NCI-H1417 (cell line): ENCODE measurements around the gene PRR13.
"Not testable (repeated sequence)": the region's sequence is repeated elsewhere in the genome, so short reads cannot be mapped to it uniquely, and the experiment has no call there.

Source experiments
- DNase-seq, 3 experiments: peaks; one replicate each; lab custom pipeline; 2025; lab: John Stamatoyannopoulos, UW

PRR13 gene

DNA sequence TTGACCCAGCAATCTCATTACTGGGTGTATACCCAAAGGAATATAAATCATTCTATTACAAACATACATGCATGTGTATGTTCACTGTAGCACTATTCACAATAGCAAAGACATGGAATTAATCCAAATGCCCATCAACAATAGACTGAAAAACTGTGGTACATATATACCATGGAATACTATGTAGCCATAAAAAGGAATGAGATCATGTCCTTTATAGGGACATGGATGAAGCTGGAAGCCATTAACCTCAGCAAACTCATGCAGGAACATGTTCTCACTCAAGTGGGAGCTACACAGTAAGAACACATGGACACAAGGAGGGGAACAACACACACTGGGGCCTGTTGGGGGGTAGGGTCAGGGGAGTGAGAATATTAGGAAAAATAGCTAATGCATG is 2.0 kb upstream of the PRR13 start:
- not testable (repeated sequence) for DNase-seq

GRCh38 chr12:53443955-53444354 is 2.4 kb downstream of the PRR13 start:
- no peak for DNase-seq

- not testable (repeated sequence) for DNase-seq
Observed at GRCh38 chr12:53444593-53445325, 3.2 kb downstream of the PRR13 start.

DNA sequence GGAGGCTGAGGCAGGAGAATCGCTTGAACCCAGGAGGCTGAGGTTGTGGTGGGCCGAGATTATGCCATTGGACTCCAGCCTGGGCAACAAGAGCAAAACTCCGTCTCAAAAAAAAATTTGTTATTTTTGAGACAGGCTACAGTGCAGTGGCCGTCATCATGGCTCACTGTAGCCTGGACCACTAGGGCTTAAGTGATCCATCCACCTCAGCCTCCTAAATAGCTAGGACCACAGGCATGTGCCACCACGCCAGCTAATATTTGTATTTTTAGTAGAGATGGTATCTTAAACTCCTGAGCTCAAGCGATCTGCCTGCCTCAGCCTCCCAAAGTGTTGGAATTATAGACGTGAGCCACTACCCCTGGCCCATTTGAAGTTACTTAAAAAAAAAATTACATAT is 9.4 kb downstream of the PRR13 start:
- no peak for DNase-seq

- peak; percentile 99 to 100 (median 99) for DNase-seq
Observed at GRCh38 chr12:53451661-53452158, 10.2 kb downstream of the PRR13 start, which contains the start of gene PCBP2. TSS of gene PCBP2 (plus strand) at chr12:53452102. CDS start at chr12:53454801, 2,699 bp downstream.

DNA sequence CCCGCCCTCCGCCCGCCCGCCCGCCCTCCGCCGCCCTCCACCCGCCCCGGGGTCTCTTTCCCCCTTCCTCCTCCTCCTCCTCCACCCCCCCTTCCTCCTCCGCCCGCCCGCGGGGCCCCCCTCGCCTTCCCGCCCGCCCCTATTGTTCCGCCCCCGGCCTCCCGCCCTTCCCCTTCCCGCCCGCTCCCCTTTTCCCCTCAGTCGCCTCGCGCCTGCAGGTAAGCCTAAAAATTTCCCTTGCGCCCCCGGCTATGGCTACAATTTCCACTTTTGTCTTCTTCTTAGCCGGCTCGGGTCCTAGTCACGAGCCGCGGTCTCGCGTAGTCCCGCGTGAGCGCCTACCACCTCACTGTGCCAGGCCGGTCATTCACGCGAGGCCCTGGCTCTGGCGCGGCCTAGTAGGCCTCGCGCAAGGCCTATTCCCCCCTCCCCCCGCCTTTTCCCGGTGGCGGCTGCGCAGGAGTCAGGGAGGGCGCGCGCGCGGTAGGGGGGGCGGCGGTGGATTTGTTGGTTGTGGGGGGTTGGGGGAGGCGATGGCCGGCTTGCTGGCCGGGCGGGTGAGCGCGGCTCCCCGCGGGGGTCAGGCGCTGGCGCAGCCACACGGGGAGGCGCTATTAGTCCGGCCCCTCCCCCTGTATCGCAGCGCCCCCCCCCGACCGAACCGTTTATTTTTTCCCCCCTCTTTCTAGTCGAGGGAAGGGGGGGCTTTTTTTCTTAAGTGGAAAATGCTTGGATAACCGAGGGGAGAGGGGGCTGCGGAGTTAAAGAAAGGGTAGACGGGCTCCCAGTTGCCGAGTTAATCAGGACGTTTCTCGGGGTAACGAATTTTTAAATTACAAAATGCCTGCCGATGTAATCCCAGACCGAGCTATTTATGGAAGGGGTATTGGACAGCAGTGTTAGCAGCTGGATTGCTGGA is 10.9 kb downstream of the PRR13 start:
- peak; percentile 76 to 96 (median 92) for DNase-seq

- no peak for DNase-seq
Observed at GRCh38 chr12:53453953-53454640, 12.6 kb downstream of the PRR13 start.

DNA sequence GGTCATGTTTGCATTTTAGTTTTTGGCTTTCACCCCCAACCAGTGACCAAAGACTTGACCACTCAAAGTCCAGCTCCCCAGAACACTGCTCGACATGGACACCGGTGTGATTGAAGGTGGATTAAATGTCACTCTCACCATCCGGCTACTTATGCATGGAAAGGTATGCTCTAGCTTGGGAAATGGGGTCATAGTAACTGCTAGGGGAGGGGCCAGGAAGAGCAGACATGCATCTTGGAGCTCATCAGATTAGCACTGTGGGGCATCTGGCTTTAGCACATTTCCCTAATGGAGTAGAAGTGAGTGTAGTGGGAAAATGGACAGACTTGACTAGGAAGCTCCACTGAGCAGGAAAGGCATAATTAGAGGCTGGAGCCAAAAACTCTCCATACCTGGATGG is 13.2 kb downstream of the PRR13 start:
- DNase-seq: no peak

GRCh38 chr12:53456654-53457366 is 15.3 kb downstream of the PRR13 start:
- DNase-seq: no peak

DNA sequence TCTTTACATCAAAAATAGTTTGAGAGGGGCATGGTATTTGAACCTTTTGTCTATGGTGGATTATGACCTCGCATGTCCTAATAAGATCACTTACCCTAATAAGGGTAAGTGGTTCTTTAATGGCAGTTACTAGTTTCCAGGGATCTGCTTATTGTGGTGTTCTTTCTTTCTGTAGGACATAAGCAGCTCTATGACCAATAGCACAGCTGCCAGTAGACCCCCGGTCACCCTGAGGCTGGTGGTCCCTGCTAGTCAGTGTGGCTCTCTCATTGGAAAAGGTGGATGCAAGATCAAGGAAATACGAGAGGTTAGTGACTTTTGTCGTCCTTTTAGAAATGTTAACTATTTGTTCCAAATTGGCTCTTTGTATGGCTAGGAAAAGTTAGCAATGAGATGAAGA is 17.6 kb downstream of the PRR13 start:
- DNase-seq: no peak

GRCh38 chr12:53461059-53461458 is 19.5 kb downstream of the PRR13 start:
- no peak for DNase-seq

- DNase-seq: no peak
Observed at GRCh38 chr12:53461591-53461990, 20.1 kb downstream of the PRR13 start.

- no peak for DNase-seq
Observed at GRCh38 chr12:53462935-53463334, 21.4 kb downstream of the PRR13 start.

- DNase-seq: no peak
Observed at GRCh38 chr12:53463802-53464560, 22.4 kb downstream of the PRR13 start.

GRCh38 chr12:53464685-53465418 is 23.3 kb downstream of the PRR13 start:
- no peak for DNase-seq

DNA sequence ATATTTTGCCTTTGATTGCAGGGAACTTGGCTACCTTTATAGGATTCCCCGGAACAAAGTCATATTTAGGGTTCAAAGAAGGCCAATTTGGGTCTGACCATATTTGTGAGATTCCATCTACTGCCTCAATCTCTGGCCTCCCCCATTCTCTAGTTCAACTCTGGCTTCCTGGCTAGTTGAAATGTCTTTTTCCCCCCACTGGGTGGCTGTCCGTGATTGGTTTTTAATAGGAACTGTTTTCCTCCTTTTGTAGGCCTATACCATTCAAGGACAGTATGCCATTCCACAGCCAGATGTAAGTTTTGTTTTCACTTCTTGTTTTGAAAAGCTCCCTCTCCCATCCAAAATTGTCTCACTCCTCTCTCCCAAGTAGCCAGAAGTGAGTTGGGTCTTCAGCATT is 24.1 kb downstream of the PRR13 start:
- no peak for DNase-seq

- DNase-seq: peak in 2 of 3 experiments; percentile 39 to 77
Observed at GRCh38 chr12:53466640-53467039, 25.1 kb downstream of the PRR13 start.

DNA sequence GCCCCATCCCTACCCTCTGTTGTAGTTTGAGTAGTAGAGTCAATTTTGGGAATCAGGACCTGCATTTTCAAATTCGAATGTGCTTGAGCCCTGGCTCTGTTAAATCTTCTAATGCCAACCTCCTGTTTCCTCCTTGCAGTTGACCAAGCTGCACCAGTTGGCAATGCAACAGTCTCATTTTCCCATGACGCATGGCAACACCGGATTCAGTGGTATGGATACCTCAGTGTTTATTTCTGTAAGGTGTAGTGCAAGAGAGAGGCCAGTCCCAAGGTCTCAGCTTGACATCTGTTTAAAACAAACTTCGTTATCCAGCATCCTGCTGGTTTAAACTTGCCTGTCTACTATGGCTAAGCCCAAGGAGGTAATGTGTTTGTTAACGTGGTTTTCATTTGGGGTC is 25.5 kb downstream of the PRR13 start:
- DNase-seq: no peak

GRCh38 chr12:53467880-53468279 is 26.3 kb downstream of the PRR13 start:
- DNase-seq: no peak

DNA sequence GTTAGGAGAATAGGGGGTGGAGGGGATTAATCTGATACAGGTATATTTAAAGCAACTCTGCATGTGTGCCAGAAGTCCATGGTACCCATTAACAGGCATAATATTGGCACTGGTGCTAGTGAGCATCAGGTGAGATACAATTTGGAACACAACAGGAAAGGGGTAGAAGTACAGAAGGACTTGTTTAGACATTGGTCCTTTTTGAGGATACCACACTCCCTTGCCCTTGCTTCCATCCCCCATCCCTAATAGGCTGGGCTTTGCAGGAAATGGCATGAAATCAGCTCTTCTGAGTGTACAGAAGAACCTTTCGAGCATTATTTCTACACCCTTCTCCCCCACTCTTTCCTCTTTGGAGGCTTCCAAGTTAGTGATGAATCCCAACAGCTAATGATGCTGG is 26.7 kb downstream of the PRR13 start:
- no peak for DNase-seq
